Hematopoietic multipotent progenitor cell treated with erythropoietin and hydrocortisone succinate and interleukin-3 and kit ligand, for 4 days (in vitro differentiated cells): ENCODE results near the gene ATF7IP2.

ENCODE experiments used
- DNase-seq: peaks from one replicate; pipeline ENCODE4 v3.0.0-alpha.2; 2015

Gene ATF7IP2

GRCh38 chr16:10518479-10519041, 132.7 kb downstream of the ATF7IP2 start:
- DNase-seq = no peak

GRCh38 chr16:10519297-10519696, 133.4 kb downstream of the ATF7IP2 start:
- no peak for DNase-seq

GRCh38 chr16:10519929-10520868, 134.3 kb downstream of the ATF7IP2 start:
- no peak for DNase-seq

- DNase-seq = no peak
Measured at GRCh38 chr16:10520869-10521578, 135.2 kb downstream of the ATF7IP2 start.

GRCh38 chr16:10521681-10522274, 135.9 kb downstream of the ATF7IP2 start:
- peak; percentile 83 for DNase-seq

- no peak for DNase-seq
Measured at GRCh38 chr16:10522966-10523365, 137.1 kb downstream of the ATF7IP2 start.

- no peak for DNase-seq
Measured at GRCh38 chr16:10525214-10525825, 139.5 kb downstream of the ATF7IP2 start.

- DNase-seq = no peak
Measured at GRCh38 chr16:10526962-10527361, 141.1 kb downstream of the ATF7IP2 start.

- no peak for DNase-seq
Measured at GRCh38 chr16:10528635-10529034, 142.8 kb downstream of the ATF7IP2 start.

GRCh38 chr16:10529895-10530669, 144.2 kb downstream of the ATF7IP2 start:
- DNase-seq = no peak

- DNase-seq = no peak
Measured at GRCh38 chr16:10530685-10531084, 144.8 kb downstream of the ATF7IP2 start.

GRCh38 chr16:10531582-10531981, 145.7 kb downstream of the ATF7IP2 start:
- no peak for DNase-seq
